NK-92 (cell line): ENCODE measurements around the gene CD6.
"Not testable (repeated sequence)": the region's sequence is repeated elsewhere in the genome, so short reads cannot be mapped to it uniquely, and the experiment has no call there.

Experiments
- DNase-seq: peaks from one replicate; lab custom pipeline; 2025; ENCODE audit not compliant: unreplicated experiment; lab: John Stamatoyannopoulos, UW

Gene CD6

GRCh38 chr11:60951904-60952741 lies 19.4 kb upstream of the CD6 start, which contains the start of gene SLC15A3:
Gene SLC15A3 (minus strand): TSS chr11:60952176. CDS start chr11:60951551, 625 bp downstream.
- no peak for DNase-seq

GRCh38 chr11:60952742-60953170 lies 18.7 kb upstream of the CD6 start:
- no peak for DNase-seq

- no peak for DNase-seq
Measured at GRCh38 chr11:60953781-60954180, 17.7 kb upstream of the CD6 start.

GRCh38 chr11:60954421-60954820 lies 17.1 kb upstream of the CD6 start:
- no peak for DNase-seq

- DNase-seq = no peak
Measured at GRCh38 chr11:60955571-60955970, 15.9 kb upstream of the CD6 start.

GRCh38 chr11:60957188-60957587 lies 14.3 kb upstream of the CD6 start:
- no peak for DNase-seq

- no peak for DNase-seq
Measured at GRCh38 chr11:60959431-60959830, 12.0 kb upstream of the CD6 start.

GRCh38 chr11:60960405-60960804 lies 11.1 kb upstream of the CD6 start:
- no peak for DNase-seq

GRCh38 chr11:60964801-60965200 lies 6.7 kb upstream of the CD6 start:
- no peak for DNase-seq

- no peak for DNase-seq
Measured at GRCh38 chr11:60966890-60967289, 4.6 kb upstream of the CD6 start.

GRCh38 chr11:60968223-60968622 lies 3.3 kb upstream of the CD6 start:
- no peak for DNase-seq

GRCh38 chr11:60970369-60970774 lies 1.1 kb upstream of the CD6 start:
- DNase-seq = no peak

GRCh38 chr11:60970890-60971289 lies 590 bp upstream of the CD6 start:
- no peak for DNase-seq

- DNase-seq = no peak
Measured at GRCh38 chr11:60972182-60973030, 926 bp downstream of the CD6 start.

GRCh38 chr11:60973699-60974098 lies 2.2 kb downstream of the CD6 start:
- DNase-seq = no peak

- not testable (repeated sequence) for DNase-seq
Measured at GRCh38 chr11:60974316-60974715, 2.8 kb downstream of the CD6 start.

GRCh38 chr11:60974726-60975125 lies 3.2 kb downstream of the CD6 start:
- DNase-seq = no peak

- no peak for DNase-seq
Measured at GRCh38 chr11:60977224-60977623, 5.7 kb downstream of the CD6 start.

- DNase-seq = no peak
Measured at GRCh38 chr11:60977836-60978235, 6.4 kb downstream of the CD6 start.

GRCh38 chr11:60978546-60979380 lies 7.3 kb downstream of the CD6 start:
- DNase-seq = no peak

- DNase-seq = no peak
Measured at GRCh38 chr11:60981515-60981914, 10.0 kb downstream of the CD6 start.
